Medulla oblongata (tissue), 1 donor: ENCODE results near the gene PHC2.

Experiments used
- DNase-seq: peaks from one replicate; pipeline ENCODE4 v3.0.0-alpha.2; 2015; ENCODE audit errors: extremely low spot score

PHC2 gene, protein sequence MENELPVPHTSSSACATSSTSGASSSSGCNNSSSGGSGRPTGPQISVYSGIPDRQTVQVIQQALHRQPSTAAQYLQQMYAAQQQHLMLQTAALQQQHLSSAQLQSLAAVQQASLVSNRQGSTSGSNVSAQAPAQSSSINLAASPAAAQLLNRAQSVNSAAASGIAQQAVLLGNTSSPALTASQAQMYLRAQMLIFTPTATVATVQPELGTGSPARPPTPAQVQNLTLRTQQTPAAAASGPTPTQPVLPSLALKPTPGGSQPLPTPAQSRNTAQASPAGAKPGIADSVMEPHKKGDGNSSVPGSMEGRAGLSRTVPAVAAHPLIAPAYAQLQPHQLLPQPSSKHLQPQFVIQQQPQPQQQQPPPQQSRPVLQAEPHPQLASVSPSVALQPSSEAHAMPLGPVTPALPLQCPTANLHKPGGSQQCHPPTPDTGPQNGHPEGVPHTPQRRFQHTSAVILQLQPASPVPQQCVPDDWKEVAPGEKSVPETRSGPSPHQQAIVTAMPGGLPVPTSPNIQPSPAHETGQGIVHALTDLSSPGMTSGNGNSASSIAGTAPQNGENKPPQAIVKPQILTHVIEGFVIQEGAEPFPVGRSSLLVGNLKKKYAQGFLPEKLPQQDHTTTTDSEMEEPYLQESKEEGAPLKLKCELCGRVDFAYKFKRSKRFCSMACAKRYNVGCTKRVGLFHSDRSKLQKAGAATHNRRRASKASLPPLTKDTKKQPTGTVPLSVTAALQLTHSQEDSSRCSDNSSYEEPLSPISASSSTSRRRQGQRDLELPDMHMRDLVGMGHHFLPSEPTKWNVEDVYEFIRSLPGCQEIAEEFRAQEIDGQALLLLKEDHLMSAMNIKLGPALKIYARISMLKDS

DNA sequence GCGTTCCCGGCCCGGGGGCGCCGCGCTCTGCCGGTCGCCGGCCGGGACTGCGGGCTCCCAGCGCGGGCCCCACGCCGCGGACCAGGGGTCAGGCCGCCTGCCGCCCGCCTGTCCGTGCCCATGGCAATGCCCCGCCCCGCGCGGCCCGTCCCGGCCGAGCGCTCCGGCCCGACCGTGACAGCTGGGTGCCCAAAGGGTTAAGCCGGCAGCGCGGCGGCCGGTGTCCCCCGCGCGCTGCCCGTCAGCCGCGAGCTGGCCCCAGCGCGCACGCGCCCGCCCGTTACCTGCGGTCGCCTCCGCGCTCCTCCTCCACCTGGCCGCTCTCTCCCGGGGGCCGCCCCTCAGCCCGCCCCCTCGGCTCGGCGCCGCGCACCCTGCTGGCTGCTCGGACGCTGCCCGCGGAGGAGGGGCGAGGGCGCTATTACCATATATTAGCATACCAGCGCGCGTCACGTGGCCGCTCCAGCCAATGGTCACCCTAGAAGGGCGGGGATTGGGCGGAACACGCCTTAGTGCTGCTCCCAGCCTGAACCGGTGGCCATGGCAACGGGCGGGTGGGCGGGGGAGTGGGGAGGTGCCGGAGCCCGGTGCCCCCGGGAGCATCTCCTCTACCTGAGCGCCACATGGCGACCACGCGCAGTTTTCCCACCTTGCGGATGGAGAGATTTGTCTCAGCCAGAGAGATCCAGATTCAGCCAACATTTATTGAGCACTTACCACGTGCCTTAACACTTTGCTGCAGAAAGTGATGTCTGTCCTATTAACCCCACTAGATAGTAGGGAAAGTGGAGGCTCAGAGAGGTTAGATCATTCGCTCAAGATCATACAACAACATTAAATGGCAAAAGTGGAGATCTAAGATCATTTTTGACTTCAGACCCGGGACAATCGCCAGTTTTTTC is at the start of gene PHC2:
TSS of gene PHC2 (minus strand) at position 404 of the 902 bp plus-strand sequence. CDS start 55,556 bp downstream, outside the sequence.
- DNase-seq: peak; percentile 99

GRCh38 chr1:33477451-33477850 is 46.6 kb upstream of the PHC2 start:
- no peak for DNase-seq

GRCh38 chr1:33473900-33474299 is 43.0 kb upstream of the PHC2 start:
- DNase-seq: no peak

- DNase-seq: peak; percentile 99
Observed at GRCh38 chr1:33472269-33472980, 41.5 kb upstream of the PHC2 start, which contains the start of gene ZSCAN20. Gene ZSCAN20, plus strand, starts transcription at chr1:33472645. Its CDS starts 6,644 bp downstream, at chr1:33479289.

- no peak for DNase-seq
Observed at GRCh38 chr1:33471416-33471815, 40.5 kb upstream of the PHC2 start.

DNA sequence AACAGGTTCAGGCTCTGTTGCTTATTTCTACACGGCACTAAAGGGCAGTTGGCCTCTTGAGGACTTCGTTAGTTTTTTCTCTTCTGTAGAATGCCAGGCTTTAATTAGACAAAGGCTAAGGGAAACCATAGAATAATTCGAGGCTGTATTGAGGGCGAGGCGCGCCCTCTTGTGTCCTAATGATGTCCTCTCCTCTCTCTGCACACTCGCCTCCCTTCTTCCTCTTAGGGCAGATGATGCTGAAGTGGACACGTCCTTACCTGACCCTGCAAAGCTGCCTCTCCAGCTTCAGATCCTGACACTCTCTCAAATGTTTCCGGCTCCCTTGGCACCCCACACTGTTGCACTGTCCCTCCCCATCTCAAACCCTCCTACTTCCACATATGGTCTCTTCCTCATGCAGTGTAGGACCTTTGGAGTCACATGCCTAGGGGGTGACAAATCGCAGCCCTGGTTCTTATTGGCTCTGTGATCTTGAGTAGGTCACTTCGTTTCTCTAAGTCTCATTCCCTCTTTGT is 39.7 kb upstream of the PHC2 start:
- peak; percentile 97 for DNase-seq

DNA sequence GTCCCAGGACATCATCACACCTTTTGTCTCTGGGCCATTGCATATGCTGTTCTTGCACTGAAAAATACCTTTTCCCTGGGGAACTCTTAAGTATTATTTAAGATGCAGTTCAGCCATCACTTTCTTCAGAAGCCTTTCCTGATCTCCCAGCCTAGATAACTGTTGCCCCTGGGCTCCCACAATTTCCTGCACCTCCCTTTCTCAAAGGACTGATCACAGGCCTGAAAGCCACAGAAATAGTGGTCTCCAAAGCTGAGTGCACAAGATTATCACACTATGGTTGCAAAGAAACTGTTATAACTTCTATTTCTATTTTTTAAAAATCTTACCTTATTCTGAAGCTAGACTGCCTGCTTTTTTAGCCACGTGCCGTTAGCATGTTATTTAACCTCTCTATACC is 38.8 kb upstream of the PHC2 start:
- DNase-seq: no peak

GRCh38 chr1:33468967-33469366 is 38.1 kb upstream of the PHC2 start:
- no peak for DNase-seq

GRCh38 chr1:33468531-33468930 is 37.6 kb upstream of the PHC2 start:
- DNase-seq: no peak

DNA sequence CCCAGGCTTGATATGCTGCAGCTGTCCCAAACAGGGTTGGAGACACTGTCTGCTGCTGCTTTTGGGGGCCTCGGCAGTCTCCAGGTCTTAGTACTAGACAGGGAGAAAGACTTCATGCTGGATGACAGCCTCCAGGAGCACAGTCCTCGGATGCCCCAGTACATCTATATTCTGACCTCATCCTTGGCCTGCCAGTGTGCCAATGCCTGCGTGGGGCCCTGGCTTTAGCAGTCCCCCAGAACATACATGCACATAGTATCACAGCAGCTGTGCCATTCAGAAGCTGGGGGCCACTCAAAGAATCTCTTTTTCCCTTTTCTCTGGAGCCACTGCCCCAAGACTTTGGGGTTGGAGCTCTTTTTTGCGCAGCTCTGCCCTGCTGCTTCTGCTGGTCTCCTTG is 37.1 kb upstream of the PHC2 start:
- no peak for DNase-seq

DNA sequence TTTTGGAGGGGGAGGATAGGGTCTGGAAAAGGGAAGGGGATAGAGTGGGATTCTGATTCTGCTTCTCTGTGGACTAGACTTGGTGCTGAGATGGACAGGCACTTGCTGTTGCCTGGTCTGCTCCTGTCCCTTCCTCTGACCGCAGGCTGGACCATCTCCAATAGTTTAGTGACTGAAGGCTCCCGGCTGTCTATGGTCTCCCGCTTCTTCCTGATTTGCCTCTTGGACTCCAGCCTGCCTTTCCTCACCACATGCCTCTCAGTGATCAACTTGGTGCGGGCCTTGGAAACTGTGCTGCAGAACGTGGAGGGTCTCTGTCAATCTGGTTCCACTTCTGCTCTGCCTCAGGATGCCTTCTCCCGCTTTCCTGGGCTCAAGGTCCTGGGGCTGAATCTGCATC is 35.3 kb upstream of the PHC2 start:
- DNase-seq: peak; percentile 48

DNA sequence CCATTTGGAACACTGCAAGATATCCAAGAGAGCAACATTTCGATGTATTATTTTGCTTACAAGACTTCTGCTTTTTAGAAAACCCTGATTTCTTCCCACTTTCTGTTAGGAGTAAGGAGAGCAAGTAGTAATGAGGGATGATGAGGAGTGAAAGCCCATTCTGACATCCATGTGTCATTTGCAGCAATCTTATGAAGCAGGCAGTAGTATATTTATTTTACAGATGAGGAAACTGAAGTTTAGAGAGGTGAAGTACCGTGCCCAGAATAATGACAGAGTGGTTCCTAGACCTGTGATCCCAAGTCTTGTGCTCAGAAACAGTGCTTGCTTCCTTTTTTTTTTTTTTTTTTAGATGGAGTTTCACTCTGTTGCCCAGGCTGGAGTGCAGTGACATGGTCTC is 34.4 kb upstream of the PHC2 start:
- DNase-seq: no peak

DNA sequence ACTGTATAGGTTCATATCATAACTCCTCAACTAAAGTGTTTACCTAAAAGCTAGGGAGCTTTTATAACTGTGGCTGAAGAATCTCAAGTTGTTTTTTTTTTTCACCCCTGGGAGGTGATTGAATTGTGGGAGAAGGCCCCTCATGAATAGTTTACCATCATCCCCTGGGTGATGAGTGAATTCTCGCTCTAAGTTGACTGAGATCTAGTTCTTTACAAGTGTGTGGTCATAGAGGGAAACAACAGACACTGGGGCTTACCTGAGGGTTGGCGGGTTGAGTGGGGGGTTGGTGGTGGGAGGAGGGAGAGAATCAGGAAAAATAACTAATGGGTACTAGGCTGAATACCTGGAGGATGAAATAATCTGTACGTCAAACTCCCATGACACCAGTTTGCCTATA is 33.7 kb upstream of the PHC2 start:
- no peak for DNase-seq

GRCh38 chr1:33462405-33463164 is 31.7 kb upstream of the PHC2 start:
- no peak for DNase-seq

DNA sequence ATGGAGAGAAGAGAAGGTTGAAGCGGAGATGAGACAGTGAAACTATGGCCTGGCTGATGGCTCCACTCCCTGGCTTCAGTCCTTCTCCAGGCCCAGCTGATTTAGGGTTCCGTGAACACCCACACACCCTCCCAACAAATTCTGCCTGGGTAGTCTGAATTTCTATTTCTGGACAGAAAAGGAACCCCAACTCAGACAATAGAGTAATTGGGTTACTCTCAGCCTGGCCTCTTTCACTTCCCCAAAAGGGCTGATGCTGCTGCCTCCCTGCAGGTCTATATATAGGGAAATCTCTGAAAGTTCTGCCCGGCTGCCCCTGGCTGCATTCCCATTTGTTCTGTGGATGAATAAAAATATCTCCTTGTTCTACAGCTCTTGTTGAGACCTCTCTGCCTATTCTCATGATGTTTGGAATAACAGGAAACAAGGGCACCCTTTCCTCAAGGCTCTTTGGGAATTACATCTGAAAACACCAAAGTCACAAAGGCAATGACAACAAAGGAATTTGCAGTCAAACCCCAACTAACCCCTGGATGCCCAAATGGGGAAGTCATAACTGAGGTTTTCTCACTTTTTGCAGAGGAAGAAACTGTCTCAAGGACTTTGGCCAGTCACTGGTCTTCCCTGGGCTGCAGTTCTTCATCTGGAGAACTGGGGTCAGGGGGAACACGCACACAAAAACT is 30.2 kb upstream of the PHC2 start:
- peak; percentile 84 for DNase-seq

DNA sequence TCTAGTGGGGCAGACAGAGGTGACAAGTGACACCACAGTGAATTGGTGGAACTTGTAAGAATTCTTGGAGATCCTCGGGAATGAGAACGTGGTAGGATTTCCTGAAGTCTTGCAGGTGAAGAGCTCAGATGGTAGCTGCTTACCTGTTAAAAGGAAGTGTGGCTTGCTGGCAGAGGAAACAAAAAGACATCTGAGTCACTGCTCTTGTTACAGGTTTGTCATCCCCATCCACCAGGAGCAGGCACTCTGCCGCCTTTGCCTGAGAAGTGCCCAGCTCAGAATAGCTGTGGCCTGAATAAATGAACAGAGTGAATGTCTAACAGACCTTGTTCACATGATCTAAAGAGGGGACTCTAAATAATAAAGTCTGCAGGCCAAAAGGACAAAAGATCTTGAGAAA is 29.2 kb upstream of the PHC2 start:
- no peak for DNase-seq

GRCh38 chr1:33459691-33460090 is 28.8 kb upstream of the PHC2 start:
- no peak for DNase-seq

DNA sequence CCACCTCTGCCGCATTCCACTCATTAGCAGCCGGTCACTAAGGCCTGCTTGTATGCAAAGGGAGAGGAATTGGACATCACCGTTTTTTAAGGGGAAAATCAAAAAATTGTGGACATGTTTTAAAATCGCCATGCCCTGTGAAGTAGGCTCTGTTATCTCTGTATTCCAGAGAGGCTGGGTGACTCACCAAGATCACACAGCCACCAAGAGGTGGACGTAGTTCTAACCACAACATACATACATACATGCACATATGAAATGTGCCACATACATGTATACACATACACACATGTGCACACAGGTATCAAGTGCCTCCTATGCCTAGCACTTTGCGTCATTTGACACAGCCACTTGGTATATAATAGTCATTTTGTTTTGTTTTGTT is 25.6 kb upstream of the PHC2 start:
- no peak for DNase-seq
